Measurements from ENCODE around the gene CBFA2T2.

CBFA2T2 gene

DNA sequence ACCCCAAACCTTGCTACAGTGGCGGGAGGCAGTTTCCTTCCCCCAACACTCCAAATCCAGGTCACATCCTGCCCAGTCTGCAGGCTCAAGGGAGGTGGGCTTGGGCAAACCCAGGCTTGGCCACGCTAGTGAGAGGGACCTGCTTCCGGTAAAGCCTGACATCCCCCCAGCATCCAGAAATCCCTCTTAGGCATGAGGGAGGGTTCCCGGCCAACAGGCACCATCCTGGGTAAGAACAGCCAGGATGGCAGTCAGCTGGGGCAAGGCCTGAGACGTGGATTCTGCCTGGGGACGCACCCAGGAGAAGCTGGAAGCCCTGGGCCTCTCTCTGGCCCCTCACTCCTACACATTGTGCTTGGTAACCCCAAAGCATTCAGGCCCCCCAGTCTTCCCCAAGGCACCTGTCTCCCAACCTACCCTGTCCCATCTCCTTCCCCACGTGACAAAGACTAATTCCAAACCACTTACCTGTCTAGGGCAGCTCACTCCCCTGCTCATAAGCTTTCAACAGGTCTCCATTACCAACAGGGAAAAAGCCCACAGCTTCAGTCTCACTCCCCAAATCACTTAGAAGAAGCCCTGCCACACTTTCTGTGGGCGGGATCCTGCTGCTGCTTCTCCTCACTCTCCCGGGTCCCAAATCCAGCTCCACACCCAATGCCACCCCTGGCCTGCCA is 174.3 kb downstream of the CBFA2T2 start:
- H3K4me3 ChIP-seq (ENCODE audit: low read length) = peak overlapping the region; percentile 80
- TF ChIP-seq, protein P1, sequence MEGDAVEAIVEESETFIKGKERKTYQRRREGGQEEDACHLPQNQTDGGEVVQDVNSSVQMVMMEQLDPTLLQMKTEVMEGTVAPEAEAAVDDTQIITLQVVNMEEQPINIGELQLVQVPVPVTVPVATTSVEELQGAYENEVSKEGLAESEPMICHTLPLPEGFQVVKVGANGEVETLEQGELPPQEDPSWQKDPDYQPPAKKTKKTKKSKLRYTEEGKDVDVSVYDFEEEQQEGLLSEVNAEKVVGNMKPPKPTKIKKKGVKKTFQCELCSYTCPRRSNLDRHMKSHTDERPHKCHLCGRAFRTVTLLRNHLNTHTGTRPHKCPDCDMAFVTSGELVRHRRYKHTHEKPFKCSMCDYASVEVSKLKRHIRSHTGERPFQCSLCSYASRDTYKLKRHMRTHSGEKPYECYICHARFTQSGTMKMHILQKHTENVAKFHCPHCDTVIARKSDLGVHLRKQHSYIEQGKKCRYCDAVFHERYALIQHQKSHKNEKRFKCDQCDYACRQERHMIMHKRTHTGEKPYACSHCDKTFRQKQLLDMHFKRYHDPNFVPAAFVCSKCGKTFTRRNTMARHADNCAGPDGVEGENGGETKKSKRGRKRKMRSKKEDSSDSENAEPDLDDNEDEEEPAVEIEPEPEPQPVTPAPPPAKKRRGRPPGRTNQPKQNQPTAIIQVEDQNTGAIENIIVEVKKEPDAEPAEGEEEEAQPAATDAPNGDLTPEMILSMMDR (conservative IDR thresholded peaks at IDR 0.05; ENCODE audit: low read length) = no peak
- DNase-seq (ENCODE audit: low read depth) = no peak

DNA sequence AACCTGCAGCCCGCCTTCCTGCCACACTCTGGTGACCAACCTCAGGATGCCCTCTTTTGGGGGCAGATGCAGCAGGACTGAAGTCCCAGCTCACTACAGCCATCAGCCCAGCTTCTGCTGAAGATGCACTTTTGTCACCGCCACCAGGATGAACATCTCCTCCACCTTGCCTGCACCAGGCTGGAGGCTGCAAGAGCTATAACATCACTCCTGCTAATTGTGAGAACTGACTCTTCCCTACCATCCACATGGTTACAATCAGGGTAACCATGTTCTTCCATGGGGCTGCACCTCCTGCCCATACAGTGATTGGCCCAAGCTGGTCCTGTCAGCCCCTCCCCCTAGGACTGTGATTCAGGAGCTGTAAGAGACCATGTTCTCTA is 174.9 kb downstream of the CBFA2T2 start:
- TF ChIP-seq, protein P1 (conservative IDR thresholded peaks at IDR 0.05; ENCODE audit: low read length) = no peak
- H3K4me3 ChIP-seq (ENCODE audit: low read length) = no peak overlapping the region
- no peak for DNase-seq (ENCODE audit: low read depth)

DNA sequence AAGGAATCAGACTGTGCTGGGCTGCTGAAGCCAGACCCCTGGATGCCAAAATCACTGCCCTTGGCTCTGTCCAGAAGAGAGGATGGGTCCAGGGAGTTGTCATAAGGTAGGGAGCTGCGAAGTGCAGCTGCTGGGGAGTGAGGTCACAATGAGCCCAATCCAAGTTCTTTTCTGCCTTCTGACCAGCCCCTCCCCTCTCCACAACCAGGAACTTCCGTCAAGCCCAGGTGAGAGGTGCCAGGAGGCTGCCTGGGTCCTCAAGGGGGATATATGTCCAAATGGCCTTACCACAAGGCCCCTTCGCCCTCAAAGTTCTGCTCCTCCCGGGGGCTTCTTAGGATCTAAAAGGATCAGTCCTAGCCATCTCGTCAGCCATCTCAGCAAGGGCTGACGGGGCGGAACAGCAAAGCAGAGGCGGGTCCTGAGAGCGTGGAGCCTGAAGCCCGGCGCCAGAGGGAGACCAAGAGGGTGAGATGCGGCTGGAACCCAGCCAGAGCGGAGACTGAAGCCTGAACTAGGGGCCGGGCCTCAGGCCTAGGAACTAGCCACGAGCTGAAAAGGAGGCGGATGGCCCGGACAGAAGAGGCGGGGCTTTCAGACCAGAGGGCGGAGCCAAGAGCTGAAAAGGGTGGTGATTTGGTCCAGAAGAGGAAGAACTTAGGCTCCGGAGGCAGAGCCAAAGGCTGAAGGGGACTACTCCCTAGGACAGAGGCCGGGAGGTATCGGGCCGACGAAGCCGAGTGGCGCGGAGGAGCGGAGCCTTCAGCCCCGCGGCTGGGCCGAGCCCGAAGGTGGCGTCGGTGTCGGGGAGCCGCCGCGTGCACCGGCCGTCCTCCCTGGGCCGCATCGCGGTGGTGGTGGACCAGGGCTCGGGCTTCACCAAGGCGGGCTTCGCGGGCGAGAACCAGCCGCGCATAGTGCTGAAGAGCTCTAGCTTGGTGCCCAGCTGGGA is 176.7 kb downstream of the CBFA2T2 start, which contains the start of gene ACTL10:
Gene ACTL10 (plus strand): TSS at position 651 of the 952 bp plus-strand sequence. CDS start 555 bp downstream, outside the sequence.
- TF ChIP-seq, protein P1 (conservative IDR thresholded peaks at IDR 0.05; ENCODE audit: low read length) = peak; percentile 43
- H3K4me3 ChIP-seq (ENCODE audit: low read length) = peak within 1 kb of the TSS; percentile 47
- DNase-seq (ENCODE audit: low read depth) = peak; percentile 95

DNA sequence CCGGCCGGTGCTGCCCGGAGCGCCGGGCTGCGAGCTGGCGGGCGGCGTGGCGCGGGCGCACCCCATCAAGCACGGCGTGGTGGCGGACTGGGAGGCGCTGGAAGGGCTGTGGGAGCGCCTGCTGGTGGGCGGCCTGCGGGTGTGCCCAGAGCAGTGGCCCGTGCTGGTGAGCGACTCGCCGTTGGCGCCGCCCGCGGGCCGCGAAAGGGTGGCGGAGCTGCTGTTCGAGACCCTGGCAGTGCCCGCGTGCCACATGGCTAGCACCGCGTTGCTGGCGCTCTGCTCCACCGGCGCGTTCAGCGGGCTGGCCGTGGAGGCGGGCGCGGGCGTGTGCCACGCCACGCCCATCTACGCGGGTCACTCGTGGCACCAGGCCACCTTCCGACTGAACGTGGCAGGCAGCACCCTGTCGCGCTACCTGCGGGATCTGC is 177.4 kb downstream of the CBFA2T2 start:
- TF ChIP-seq, protein P1 (conservative IDR thresholded peaks at IDR 0.05; ENCODE audit: low read length) = no peak
- H3K4me3 ChIP-seq (ENCODE audit: low read length) = peak overlapping the region; percentile 47
- DNase-seq (ENCODE audit: low read depth) = no peak

DNA sequence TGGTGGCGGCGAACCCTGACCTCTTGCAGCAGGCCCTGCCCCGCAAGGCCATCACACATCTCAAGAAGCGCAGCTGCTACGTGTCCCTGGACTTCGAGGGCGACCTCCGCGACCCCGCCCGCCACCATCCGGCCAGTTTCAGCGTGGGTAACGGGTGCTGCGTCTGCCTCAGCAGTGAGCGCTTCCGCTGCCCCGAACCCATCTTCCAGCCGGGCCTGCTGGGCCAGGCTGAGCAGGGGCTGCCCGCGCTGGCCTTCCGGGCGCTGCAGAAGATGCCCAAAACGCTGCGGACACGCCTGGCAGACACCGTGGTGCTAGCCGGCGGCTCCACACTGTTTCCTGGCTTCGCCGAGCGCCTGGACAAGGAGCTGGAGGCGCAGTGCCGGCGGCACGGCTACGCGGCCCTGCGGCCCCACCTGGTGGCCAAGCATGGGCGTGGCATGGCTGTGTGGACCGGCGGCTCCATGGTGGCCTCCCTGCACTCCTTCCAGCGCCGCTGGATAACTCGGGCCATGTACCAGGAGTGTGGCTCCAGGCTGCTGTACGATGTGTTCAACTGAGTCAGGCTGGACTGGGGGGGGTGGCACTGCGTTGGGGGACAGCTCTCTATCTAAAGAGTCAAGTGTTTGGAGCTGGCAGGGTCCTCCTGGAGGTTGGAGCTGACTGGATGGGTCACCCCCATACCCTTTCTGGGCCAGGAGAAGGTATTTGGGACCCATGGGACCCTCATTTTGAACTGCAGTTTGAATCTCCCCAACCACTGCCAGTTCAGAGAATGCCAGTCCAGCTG is 178.0 kb downstream of the CBFA2T2 start:
- peak overlapping the region; percentile 47 for H3K4me3 ChIP-seq (ENCODE audit: low read length)
- peak; percentile 59 for DNase-seq (ENCODE audit: low read depth)

DNA sequence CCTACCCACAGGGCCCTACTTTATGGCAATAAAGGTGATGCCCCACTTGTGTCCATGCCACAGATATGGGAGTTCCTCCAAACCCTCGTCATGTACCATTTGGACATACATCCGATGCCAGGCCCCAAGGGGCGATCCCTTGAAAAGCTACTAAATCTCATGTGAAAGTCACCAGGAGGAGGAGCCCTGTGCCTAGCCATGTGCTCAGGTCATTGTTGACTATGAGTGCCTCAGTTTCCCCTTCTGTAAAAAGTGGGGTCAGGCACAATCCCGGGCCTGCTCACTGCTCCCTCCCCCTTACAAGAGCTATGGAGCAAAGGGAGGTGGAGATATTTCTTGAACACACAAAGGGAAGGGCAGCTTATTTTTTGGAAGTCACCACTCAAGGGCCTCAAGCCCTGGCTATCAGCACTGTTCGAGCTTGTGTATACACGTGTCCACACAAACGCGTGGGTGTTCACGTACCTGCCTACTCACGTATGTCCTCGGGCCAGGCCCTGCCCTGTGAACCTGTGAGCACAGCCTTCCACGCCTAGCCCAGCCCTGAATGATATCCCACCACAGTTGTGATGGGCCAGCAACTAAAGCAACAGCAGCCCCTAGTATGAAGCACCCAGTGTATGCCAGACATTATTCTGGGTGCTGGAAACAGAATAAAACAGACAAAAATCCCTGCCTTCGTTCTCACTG is 178.7 kb downstream of the CBFA2T2 start:
- TF ChIP-seq, protein P1 (conservative IDR thresholded peaks at IDR 0.05; ENCODE audit: low read length) = no peak
- no peak for DNase-seq (ENCODE audit: low read depth)
- no peak overlapping the region for H3K4me3 ChIP-seq (ENCODE audit: low read length)

More for the DNA sequence above, 178.0 kb downstream of the CBFA2T2 start:
- TF ChIP-seq, protein P1 (conservative IDR thresholded peaks at IDR 0.05; ENCODE audit: low read length) = peak; percentile 72

Data from AG10803 (cell line).